H9 (cell line): ENCODE data around the gene PRIMPOL. TPM values are rescaled to one million over a fixed set of nuclear protein-coding genes. Genes with fewer than 3 reads are reported as not detected.

ENCODE experiments used
- DNase-seq: peaks from one replicate; pipeline ENCODE4 v3.0.0-alpha.2; 2017
- H2AFZ ChIP-seq: one replicate; pipeline ENCODE4 v1.6.1; 2013; ENCODE audit warnings: mild to moderate bottlenecking, low read length, control low read depth, moderate library complexity
- H2AK5ac ChIP-seq: 2 replicates; pipeline ENCODE4 v1.6.1; 2013; ENCODE audit warnings: low read length, control low read depth, mixed read lengths; ENCODE audit not compliant: insufficient read length
- H2BK120ac ChIP-seq: one replicate; pipeline ENCODE4 v1.6.1; 2013; ENCODE audit warnings: low read depth, mild to moderate bottlenecking, low read length, control low read depth, inconsistent platforms; ENCODE audit not compliant: poor library complexity, severe bottlenecking
- H2BK12ac ChIP-seq: 2 replicates; pipeline ENCODE4 v1.6.1; 2013; ENCODE audit warnings: low read length, control low read depth, mixed read lengths, low read depth; ENCODE audit not compliant: insufficient read length
- H2BK15ac ChIP-seq: 2 replicates; pipeline ENCODE4 v1.6.1; 2013; ENCODE audit warnings: low read depth, low read length, control low read depth
- H2BK20ac ChIP-seq: one replicate; pipeline ENCODE4 v1.6.1; 2013; ENCODE audit warnings: low read depth, mild to moderate bottlenecking, low read length, control low read depth, inconsistent platforms; ENCODE audit not compliant: poor library complexity, severe bottlenecking
- H2BK5ac ChIP-seq: 2 replicates; pipeline ENCODE4 v1.6.1; 2013; ENCODE audit warnings: low read length, control low read depth, mixed read lengths; ENCODE audit not compliant: insufficient read length
- H3K14ac ChIP-seq: 2 replicates; pipeline ENCODE4 v1.6.1; 2013; ENCODE audit warnings: low read length, control low read depth; ENCODE audit not compliant: insufficient read depth
- H3K18ac ChIP-seq: 2 replicates; pipeline ENCODE4 v1.6.1; 2013; ENCODE audit warnings: low read depth, mild to moderate bottlenecking, mixed read lengths, low read length, control low read depth; ENCODE audit not compliant: insufficient read length
- H3K23ac ChIP-seq: 2 replicates; pipeline ENCODE4 v1.6.1; 2013; ENCODE audit warnings: low read length, control low read depth, mixed read lengths, low read depth; ENCODE audit not compliant: insufficient read length
- H3K23me2 ChIP-seq: 2 replicates; pipeline ENCODE4 v1.6.1; 2013; ENCODE audit warnings: low read depth, mild to moderate bottlenecking, mixed read lengths, low read length, control low read depth; ENCODE audit not compliant: insufficient read length, poor library complexity, severe bottlenecking
- H3K27ac ChIP-seq: 2 replicates; pipeline ENCODE4 v1.5.1; 2013; ENCODE audit warnings: low read length, control low read depth, mixed read lengths, low read depth; ENCODE audit not compliant: insufficient read length
- H3K27me3 ChIP-seq: 2 replicates; pipeline ENCODE4 v1.6.1; 2013; ENCODE audit warnings: low read length, control low read depth, inconsistent platforms; ENCODE audit not compliant: insufficient read depth
- H3K4ac ChIP-seq: 2 replicates; pipeline ENCODE4 v1.6.1; 2013; ENCODE audit warnings: low read depth, mild to moderate bottlenecking, control low read depth, inconsistent platforms, low read length, moderate library complexity
- H3K4me1 ChIP-seq: 2 replicates; pipeline ENCODE4 v1.6.1; 2013; ENCODE audit warnings: low read length, control low read depth, inconsistent platforms; ENCODE audit not compliant: insufficient read depth
- H3K4me2 ChIP-seq: 2 replicates; pipeline ENCODE4 v1.6.1; 2013; ENCODE audit warnings: low read length, control low read depth, mixed read lengths; ENCODE audit not compliant: insufficient read length, insufficient read depth
- H3K56ac ChIP-seq: 2 replicates; pipeline ENCODE4 v1.6.1; 2013; ENCODE audit warnings: low read depth, mild to moderate bottlenecking, mixed read lengths, low read length, control low read depth; ENCODE audit not compliant: insufficient read length
- H3K79me1 ChIP-seq: 2 replicates; pipeline ENCODE4 v1.6.1; 2013; ENCODE audit warnings: low read depth, mild to moderate bottlenecking, moderate library complexity, low read length, control low read depth, inconsistent platforms; ENCODE audit not compliant: insufficient read depth, poor library complexity, severe bottlenecking
- H3K79me2 ChIP-seq: 2 replicates; pipeline ENCODE4 v1.6.1; 2013; ENCODE audit warnings: low read length, control low read depth, inconsistent platforms; ENCODE audit not compliant: insufficient read depth
- H3K9ac ChIP-seq: 2 replicates; pipeline ENCODE4 v1.6.1; 2013; ENCODE audit warnings: low read length, control low read depth, mixed read lengths; ENCODE audit not compliant: insufficient read length; ENCODE audit errors: extremely low read depth
- H3K9me3 ChIP-seq: one replicate; pipeline ENCODE4 v1.6.1; 2013; ENCODE audit warnings: low read depth, low read length, inconsistent platforms; ENCODE audit not compliant: control insufficient read depth
- H3T11ph ChIP-seq: one replicate; pipeline ENCODE4 v1.6.1; 2013; ENCODE audit warnings: mild to moderate bottlenecking, low read length, control low read depth, inconsistent platforms
- H4K20me1 ChIP-seq: one replicate; pipeline ENCODE4 v1.6.1; 2013; ENCODE audit not compliant: control insufficient read depth, insufficient read length, insufficient read depth
- H4K5ac ChIP-seq: 2 replicates; pipeline ENCODE4 v1.6.1; 2013; ENCODE audit warnings: low read depth, mild to moderate bottlenecking, mixed read lengths, low read length, control low read depth; ENCODE audit not compliant: insufficient read length
- H4K8ac ChIP-seq: replicated peaks from 2 replicates; pipeline ENCODE4 v1.6.1; 2013; ENCODE audit warnings: low read length, control low read depth, mixed read lengths, low read depth; ENCODE audit not compliant: insufficient read length
- H4K91ac ChIP-seq: 2 replicates; pipeline ENCODE4 v1.6.1; 2013; ENCODE audit warnings: low read depth, mild to moderate bottlenecking, moderate library complexity, mixed read lengths, low read length, control low read depth; ENCODE audit not compliant: insufficient read length
- H3K27ac Mint-ChIP-seq, 3 experiments: 2 replicates in 2 of 3; 3 replicates in 1 of 3; pipeline ENCODE4 v1.8.0; 2020 to 2021; ENCODE audit warnings: mixed read lengths in 3 of 3, mild to moderate bottlenecking in 1 of 3, moderate library complexity in 1 of 3
- H3K27me3 Mint-ChIP-seq: 2 replicates; pipeline ENCODE4 v1.8.0; 2021; ENCODE audit warnings: low read depth, mild to moderate bottlenecking, moderate library complexity, mixed read lengths
- H3K36me3 Mint-ChIP-seq, 3 experiments: 2 replicates in 2 of 3; 3 replicates in 1 of 3; pipeline ENCODE4 v1.8.0; 2020 to 2021; ENCODE audit warnings: low read depth in 3 of 3, mixed read lengths in 3 of 3; ENCODE audit not compliant: insufficient read depth in 1 of 3
- H3K4me1 Mint-ChIP-seq, 2 experiments: 2 replicates each; pipeline ENCODE4 v1.8.0; 2020; ENCODE audit warnings: mixed read lengths in 2 of 2
- H3K4me3 Mint-ChIP-seq, 2 experiments: 2 replicates in 1 of 2; 3 replicates in 1 of 2; pipeline ENCODE4 v1.8.0; 2020 to 2021; ENCODE audit warnings: mild to moderate bottlenecking in 2 of 2, mixed read lengths in 2 of 2, moderate library complexity in 1 of 2
- H3K9me3 Mint-ChIP-seq, 2 experiments: 2 replicates in 1 of 2; 3 replicates in 1 of 2; pipeline ENCODE4 v1.8.0; 2020; ENCODE audit warnings: mild to moderate bottlenecking in 2 of 2, mixed read lengths in 2 of 2, moderate library complexity in 1 of 2
- CTCF ChIP-seq: fragments of 200-600 bp; sonication (generic); conservative IDR thresholded peaks from 3 replicates; pipeline ENCODE4 v1.8.0; 2021; ENCODE audit warnings: antibody characterized with exemption, mild to moderate bottlenecking
- total RNA-seq: library from RNA; stranded (reverse); gene quantifications from 2 replicates; pipeline ENCODE4 v1.2.1, GENCODE V29; 2021

Gene PRIMPOL
- total RNA-seq, 1 experiment from 2014 or later, result 4.9 TPM

- H3K27ac Mint-ChIP-seq, result peak overlapping the region in 1 of 3 experiments; percentile 48; a peak in 1 of 7 replicates
- H3K4ac ChIP-seq, result no peak overlapping the region
- no peak overlapping the region for H4K91ac ChIP-seq
- no peaks in the 10 kb centered on the region for H4K20me1 ChIP-seq
- H3K4me2 ChIP-seq, result no peak overlapping the region
- H3K18ac ChIP-seq, result no peak overlapping the region
- no peak overlapping the region for H2BK15ac ChIP-seq
- no peak overlapping the region for H2BK5ac ChIP-seq
- no peak overlapping the region for H3K27ac ChIP-seq
- H3K23me2 ChIP-seq, result no peaks in the 10 kb centered on the region
- no peak overlapping the region for H4K8ac ChIP-seq
- H3K56ac ChIP-seq, result no peak overlapping the region
- no peak overlapping the region for H2BK120ac ChIP-seq
- no peak overlapping the region for H4K5ac ChIP-seq
- H3T11ph ChIP-seq, result no peak overlapping the region
- H3K14ac ChIP-seq, result no peak overlapping the region
- no peaks in the 10 kb centered on the region for H3K27me3 Mint-ChIP-seq
- no peak for TF ChIP-seq CTCF
- H3K9me3 Mint-ChIP-seq, result no peaks in the 10 kb centered on the region
- DNase-seq, result no peak
- peaks cover 0 to 6% of the 10 kb centered on the region in 2 experiments; a peak in 2 of 4 replicates for H3K4me1 Mint-ChIP-seq
- H3K36me3 Mint-ChIP-seq, result peaks cover 19 to 57% (median 48%) of the 10 kb centered on the region in 3 experiments; a peak in 5 of 7 replicates
- H3K23ac ChIP-seq, result no peak overlapping the region
- no peaks in the 10 kb centered on the region for H3K9me3 ChIP-seq
- H3K79me2 ChIP-seq, result no peaks in the 10 kb centered on the region
- no peaks in the 10 kb centered on the region for H3K79me1 ChIP-seq
- no peak overlapping the region for H3K9ac ChIP-seq
- no peak overlapping the region for H2BK20ac ChIP-seq
- H3K27me3 ChIP-seq, result no peaks in the 10 kb centered on the region
- H3K4me3 Mint-ChIP-seq, result no peak overlapping the region
- H3K4me1 ChIP-seq, result no peaks in the 10 kb centered on the region
- no peak overlapping the region for H2AK5ac ChIP-seq
- no peak overlapping the region for H2BK12ac ChIP-seq
- no peak overlapping the region for H2AFZ ChIP-seq
These were observed 44.9 kb downstream of the PRIMPOL start for GRCh38 chr4:184694412-184694956.
